ENCODE measurements around the gene ANKRD18A.

- TF ChIP-seq EZH2 (IDR thresholded peaks at IDR 0.05; ENCODE audit: insufficient read depth, poor library complexity, severe bottlenecking) (no peak), EZH2phosphoT487 (IDR thresholded peaks at IDR 0.05; ENCODE audit: insufficient read depth, low read depth) (no peak)
Observed at GRCh38 chr9:38651400-38652042, 31.1 kb upstream of the ANKRD18A start.
